GM12864 (cell line): ENCODE data around the gene C22orf15.

ENCODE experiments used
- DNase-seq: peaks from one replicate; pipeline ENCODE4 v3.0.0-alpha.2; 2011; ENCODE audit warnings: low read depth
- H3K4me3 ChIP-seq: 2 replicates; pipeline ENCODE4 v1.5.1; 2011; ENCODE audit warnings: mild to moderate bottlenecking, low read depth, low read length, control low read depth
- TF ChIP-seq, protein P1 (sequence below): IDR thresholded peaks from 2 replicates; pipeline ENCODE4 v1.5.1; 2011; ENCODE audit warnings: low read depth, mild to moderate bottlenecking, moderate library complexity, low read length, control low read depth, inconsistent platforms; ENCODE audit errors: missing control alignments

The C22orf15 gene

GRCh38 chr22:23755711-23756110 lies 7.1 kb upstream of the C22orf15 start:
- DNase-seq: no peak
- no peak overlapping the region for H3K4me3 ChIP-seq
- TF ChIP-seq, protein P1, sequence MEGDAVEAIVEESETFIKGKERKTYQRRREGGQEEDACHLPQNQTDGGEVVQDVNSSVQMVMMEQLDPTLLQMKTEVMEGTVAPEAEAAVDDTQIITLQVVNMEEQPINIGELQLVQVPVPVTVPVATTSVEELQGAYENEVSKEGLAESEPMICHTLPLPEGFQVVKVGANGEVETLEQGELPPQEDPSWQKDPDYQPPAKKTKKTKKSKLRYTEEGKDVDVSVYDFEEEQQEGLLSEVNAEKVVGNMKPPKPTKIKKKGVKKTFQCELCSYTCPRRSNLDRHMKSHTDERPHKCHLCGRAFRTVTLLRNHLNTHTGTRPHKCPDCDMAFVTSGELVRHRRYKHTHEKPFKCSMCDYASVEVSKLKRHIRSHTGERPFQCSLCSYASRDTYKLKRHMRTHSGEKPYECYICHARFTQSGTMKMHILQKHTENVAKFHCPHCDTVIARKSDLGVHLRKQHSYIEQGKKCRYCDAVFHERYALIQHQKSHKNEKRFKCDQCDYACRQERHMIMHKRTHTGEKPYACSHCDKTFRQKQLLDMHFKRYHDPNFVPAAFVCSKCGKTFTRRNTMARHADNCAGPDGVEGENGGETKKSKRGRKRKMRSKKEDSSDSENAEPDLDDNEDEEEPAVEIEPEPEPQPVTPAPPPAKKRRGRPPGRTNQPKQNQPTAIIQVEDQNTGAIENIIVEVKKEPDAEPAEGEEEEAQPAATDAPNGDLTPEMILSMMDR: no peak

DNA sequence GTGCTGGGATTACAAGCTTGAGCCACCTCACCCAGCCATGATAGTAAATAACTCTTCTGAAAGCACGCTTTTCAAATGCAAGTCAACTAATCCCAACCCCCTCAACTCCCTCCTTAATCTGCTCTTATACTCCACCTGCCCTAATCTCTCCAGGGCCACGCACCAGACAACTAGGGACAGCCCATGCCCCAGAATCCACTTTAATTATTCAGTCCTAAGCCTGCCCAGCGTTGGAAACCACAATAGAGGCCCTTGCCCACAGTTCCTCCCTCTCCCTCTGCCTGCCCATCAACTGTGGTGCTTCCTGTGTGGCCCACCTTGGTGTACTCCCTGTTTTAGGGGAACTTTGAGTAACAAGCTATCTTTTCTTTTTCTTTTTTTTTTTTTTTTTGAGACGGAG lies 5.9 kb upstream of the C22orf15 start:
- TF ChIP-seq, protein P1: no peak
- no peak for DNase-seq
- no peak overlapping the region for H3K4me3 ChIP-seq

DNA sequence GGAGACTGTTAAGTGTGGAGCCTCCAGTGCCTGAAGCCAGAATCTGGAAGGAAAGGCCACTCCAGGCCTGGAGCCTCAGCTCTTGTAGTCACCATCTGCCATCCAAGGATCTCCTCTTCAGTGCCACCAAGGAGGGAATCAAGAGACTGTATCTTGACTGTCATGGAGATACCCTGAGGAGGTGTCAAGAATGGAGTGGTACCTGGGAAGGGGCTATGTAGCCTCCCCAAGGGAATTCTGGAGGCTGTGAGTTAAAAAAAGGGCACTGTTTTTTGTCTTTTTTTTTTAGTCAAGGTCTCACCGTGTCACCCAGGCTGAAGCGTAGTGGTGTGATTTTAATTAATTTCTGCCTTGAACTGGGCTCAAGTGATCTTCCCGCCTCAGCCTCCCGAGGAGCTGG lies 3.2 kb upstream of the C22orf15 start:
- no peak for DNase-seq
- TF ChIP-seq, protein P1: no peak
- H3K4me3 ChIP-seq: no peak overlapping the region

DNA sequence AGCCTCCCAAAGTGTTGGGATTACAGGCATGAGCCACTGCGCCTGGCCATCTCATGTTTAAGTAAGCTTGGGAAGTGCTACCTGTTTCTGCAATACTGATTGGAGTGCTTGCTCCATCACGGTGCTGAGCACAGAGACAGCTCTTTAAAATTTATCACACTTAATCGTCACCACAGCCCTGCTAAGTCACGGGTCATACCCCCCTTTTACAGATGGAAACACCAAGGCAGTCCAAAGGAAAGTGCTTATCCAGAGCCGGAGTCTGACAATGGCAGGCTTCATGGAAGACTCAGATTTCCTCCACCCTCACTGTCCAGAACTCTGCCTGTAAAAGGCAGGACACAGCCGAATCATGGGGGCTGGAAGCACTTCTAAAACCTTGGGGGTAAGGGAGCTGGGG lies 2.7 kb upstream of the C22orf15 start:
- no peak overlapping the region for H3K4me3 ChIP-seq
- TF ChIP-seq, protein P1: no peak
- no peak for DNase-seq

DNA sequence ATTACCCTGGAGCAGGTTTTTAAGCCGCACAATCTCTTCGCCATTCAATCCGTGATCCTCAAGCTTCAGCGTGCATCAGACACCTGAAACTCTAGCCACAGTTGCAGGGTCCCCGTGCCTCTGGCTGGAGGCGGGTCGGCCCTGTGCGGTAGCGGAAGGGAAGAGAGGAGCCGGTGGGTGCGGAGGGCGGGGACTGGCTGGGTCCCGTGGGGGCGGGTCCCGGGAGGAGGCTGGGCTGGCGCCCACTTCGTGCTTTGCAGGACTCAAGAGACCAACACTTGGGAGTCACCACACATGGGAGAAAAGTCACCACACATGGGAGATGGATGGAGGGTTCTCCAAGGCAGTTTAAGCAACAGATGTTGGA lies 772 bp downstream of the C22orf15 start:
- TF ChIP-seq, protein P1: no peak
- DNase-seq: no peak
- H3K4me3 ChIP-seq: peak overlapping the region; percentile 20

DNA sequence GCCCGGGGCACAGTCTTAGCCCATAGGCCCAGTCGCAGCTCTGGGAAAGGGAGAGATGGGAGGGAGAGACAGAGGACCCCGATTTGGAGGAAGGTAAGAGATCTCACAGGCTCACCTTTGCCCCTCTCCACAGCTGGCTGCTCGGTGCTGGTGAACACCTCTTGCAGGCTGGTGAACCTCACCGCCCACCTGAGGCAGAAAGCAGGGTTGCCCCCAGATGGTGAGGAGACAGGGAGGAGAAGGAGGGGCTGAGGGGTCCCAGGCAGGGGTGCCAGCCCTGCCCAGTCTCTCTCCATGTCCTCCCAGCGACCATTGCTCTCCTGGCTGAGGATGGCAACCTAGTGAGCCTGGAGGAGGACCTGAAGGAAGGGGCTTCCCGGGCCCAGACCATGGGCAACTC lies 1.2 kb downstream of the C22orf15 start:
- TF ChIP-seq, protein P1: no peak
- H3K4me3 ChIP-seq: no peak overlapping the region; the same call in 1 of the 2 replicates
- DNase-seq: no peak
